Measurements from ENCODE around the gene PPARGC1A. TPM values are rescaled to one million over a fixed set of nuclear protein-coding genes. Genes with fewer than 3 reads are reported as not detected.
A peak's percentile ranks its signal among the peaks of the same experiment; 100 is the strongest.

PPARGC1A gene
- total RNA-seq, 1 donor from 2014 or later, result 0.26 TPM

- no peak for DNase-seq (ENCODE audit: low read depth in 2 of 2)
These were observed 8.0 kb downstream of the PPARGC1A start for GRCh38 chr4:23881674-23882337.

GRCh38 chr4:23881052-23881501 is 8.8 kb downstream of the PPARGC1A start:
- DNase-seq (ENCODE audit: low read depth in 2 of 2), result peak in 1 of 2 donors; percentile 9

DNA sequence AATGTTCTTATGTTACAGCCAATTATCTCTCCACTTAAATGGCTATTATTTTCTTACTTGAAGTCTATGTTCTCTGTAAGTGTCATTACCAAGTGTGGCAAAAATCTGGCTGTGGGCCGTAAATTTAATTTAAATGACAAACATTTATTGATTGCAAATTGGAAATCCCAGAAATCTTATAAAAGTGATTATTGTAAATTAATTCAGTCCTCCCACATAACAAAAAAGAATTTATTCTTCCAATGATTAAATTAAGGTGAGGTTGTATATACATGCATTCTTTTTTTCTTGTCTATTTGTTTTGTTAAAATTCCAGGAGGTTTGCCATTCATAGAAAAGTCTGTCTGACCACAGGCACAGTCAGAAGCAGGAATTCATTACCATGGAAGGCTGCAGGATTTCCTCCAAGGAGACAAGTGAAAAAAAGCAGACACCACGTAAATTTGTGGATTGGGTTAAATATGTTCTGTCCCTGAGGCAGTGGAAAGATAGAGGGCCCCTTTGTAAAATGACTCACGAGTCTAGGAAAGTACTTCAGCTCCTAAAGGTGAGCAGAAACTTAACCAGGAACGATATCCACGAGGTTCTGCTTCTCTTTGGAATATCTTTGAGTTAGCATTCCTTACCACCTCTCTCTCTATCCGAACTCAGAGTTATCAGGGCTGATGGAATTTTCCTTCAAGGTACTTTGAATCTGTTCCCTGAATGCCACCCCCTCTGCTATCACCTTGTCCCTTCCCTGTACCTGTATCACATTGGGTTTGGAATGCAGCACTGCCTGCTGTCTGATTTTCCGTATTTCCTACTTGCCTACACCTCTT is 10.7 kb downstream of the PPARGC1A start:
- DNase-seq (ENCODE audit: low read depth in 2 of 2), result no peak

DNA sequence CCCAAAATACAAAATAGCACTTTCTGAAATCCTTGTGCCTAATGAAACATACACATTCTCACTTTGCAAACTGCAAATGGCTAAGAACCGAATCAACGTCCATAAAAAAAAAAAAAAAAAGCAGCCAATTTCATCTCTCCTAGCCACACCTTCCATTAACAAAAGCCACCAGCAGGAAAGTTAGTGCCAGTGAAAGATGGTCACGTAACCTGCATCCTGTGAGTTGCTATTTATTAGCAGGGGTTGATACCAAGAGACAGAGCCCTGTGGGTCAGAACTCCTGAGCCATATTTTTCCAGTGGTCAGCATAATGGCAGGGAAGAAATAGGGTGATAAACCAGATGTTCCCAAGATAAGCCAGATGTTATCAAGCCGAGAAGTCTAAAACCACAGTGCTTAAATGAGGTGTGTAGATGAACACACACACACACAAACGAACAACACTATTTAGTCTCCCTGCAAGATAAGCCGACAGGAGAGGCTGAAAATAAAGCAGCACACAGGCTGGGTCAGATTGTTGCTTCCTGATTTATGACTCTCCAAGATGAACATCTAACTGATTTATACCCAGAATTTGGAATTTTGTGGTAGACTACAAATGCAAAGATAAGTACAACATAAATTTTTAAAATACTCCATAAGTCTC is 11.5 kb downstream of the PPARGC1A start:
- no peak for DNase-seq (ENCODE audit: low read depth in 2 of 2)

- DNase-seq (ENCODE audit: low read depth in 2 of 2), result peak in 1 of 2 donors; percentile 29
These were observed 12.1 kb downstream of the PPARGC1A start for GRCh38 chr4:23877758-23878229.

DNA sequence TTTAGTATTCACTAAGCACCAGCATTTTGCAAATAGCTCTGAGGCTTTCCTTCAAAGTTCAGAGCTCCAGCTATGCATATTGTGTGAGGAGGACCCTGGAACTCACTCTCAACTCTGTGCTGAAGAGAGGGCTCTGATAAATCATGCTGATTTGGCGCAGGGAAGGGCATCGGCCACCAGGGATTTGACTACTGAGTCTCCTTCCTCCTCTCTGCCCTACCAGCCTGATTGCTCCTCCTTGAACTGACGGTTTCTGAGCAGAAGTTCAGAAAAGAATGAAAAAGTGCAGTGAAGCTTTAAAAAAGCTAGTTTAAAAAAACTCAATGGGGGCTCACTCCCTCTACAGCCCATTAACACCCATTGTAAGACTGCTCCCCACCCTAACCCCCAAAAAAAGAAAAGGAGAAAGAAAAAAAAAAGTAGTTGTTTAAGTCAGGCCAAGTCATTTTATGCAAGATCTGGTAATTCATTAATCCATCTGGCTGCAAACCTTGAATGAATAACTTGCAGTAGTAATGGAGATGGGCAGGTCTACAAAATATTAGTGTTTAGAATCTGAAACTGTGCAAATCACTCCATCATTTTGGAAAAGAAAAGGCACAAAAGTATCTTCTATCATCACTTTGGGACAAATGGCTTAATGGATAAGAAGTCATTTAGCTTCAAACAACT is 13.3 kb downstream of the PPARGC1A start:
- DNase-seq (ENCODE audit: low read depth in 2 of 2), result no peak

- no peak for DNase-seq (ENCODE audit: low read depth in 2 of 2)
These were observed 14.5 kb downstream of the PPARGC1A start for GRCh38 chr4:23875317-23875716.

GRCh38 chr4:23874536-23874901 is 15.3 kb downstream of the PPARGC1A start:
- DNase-seq (ENCODE audit: low read depth in 2 of 2), result no peak

DNA sequence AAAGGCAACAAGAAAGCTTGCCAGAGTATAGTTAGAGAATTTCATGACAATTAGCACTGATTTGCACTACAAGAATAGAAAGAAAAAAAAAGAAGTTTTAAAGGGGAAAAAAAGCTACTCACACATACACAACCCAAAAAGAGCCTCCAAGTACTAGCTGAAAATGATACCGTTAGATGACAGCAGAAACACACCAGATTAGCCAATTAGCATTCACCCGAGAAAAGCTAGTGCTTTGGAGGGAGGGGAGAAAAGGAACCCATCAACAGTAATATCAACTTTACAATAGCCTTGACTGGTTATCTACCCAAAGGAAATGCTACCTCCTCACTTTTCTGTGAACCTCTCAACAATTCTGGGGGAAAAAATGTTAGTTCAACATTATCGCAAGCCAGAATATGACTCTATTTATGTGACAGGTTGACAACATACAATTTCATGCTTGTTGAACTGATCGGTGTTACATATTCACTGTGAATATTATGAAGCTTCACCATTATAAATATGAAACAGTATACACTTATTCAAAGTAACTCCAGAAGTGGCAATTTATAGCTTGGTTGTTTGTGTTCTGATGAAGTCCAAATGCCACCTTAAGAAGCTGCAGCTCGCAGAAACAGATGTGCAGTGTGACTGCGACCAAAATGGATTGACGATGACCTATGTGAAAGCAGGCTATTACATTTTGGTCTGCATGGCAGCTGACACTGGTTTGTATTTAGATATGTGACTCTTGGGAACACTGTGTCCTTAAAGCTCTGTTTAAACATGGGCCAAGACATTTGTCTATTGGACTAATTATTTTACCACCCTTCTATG is 15.9 kb downstream of the PPARGC1A start:
- no peak for DNase-seq (ENCODE audit: low read depth in 2 of 2)

GRCh38 chr4:23871426-23871825 is 18.4 kb downstream of the PPARGC1A start:
- no peak for DNase-seq (ENCODE audit: low read depth in 2 of 2)

DNA sequence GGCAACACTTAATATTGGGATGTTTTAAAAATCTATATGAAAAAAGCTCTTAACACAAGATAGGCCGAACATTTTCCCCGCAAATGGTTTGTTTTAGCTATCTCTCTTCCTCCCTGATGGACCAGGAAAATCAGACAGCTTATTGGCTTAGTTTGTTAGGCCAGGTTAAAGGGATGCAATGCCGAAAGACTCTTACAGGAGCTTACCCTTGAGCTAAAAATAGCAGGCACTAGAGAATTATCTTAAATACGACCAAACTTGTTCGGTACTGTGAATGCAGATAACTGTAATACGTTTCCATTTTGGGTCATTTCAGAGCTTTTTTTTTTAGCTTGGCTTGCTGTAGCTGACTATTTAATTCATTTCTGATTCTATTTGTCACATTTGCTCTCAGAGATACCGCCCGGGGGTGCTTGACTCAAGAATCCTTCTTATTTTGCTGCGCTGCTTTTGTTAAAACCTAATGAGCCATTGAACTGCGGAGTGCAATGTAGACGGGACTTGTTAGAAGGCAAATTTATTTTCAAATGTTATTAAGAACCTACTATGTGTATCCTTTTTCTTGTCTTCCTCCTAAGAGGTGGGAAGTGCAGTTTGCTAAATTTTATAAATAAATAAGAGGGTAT is 23.3 kb downstream of the PPARGC1A start:
- DNase-seq (ENCODE audit: low read depth in 2 of 2), result no peak

GRCh38 chr4:23861897-23862296 is 27.9 kb downstream of the PPARGC1A start:
- no peak for DNase-seq (ENCODE audit: low read depth in 2 of 2)

DNA sequence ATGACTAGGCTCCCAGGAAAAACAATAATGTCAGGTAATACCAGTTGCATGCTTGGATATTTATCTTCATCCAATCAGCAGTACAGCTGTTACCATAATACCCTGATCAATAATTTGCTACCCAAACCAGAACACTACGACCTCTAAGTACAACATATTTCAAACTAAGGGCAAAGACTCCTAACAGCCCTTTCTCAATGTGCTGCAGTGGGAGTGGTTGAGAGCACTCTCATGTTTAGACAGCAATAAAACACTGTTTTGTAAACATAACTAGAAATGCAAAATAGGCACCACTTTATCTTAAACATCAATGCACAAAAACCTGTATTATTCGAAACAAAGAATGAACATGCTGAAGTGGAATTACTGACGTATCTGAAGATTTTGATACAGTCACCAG is 28.9 kb downstream of the PPARGC1A start:
- no peak for DNase-seq (ENCODE audit: low read depth in 2 of 2)

GRCh38 chr4:23857367-23857959 is 32.4 kb downstream of the PPARGC1A start:
- DNase-seq (ENCODE audit: low read depth in 2 of 2), result no peak

DNA sequence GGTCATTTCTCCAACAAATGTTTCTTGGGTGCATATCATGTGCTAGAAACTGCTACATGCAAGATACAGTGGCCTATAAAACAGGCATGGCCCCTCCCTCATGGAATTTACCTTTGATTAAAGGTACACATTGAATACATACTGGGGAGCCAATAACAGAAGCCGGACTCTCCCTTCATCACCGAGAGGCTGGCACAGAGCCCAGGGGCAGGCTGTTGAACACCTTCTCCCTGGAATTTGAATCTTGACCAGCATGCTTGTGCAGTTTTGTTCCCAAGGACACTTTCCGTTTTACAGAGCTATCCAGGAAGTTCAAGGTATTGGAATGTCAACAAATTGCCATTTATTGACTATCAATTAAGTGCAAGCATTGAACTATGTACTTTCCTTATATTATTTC is 33.2 kb downstream of the PPARGC1A start:
- DNase-seq (ENCODE audit: low read depth in 2 of 2), result no peak

DNA sequence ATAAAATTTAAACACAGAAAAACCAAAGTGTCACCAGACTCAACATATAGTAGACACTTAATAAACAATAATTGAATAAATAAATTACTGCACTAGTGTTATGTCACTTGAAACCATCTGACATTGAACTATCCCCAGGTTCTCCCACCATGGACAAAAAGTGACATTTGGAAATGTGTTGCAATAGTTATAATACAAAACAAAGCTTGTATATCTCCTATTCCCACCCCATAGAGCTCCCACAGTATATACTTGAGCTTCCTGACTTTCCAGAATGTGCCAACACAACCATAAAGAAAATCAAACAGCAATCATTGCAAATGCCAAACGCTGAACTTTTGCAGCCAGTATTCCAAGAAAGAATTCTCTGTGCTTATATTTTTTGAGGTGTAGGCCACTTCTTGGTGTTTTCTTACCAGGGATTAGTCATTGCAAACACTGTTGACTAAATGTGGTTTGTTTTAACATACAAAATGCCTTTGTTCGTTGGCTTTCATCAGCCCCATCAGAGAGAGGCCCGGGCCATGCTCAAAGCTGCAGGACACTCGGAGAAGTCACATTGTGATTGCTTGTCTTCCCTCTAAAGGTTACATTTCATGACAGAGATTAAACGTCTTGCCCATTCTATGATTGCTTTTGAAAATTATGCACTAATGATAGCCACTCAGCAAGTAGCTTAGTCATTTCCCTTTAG is 33.8 kb downstream of the PPARGC1A start:
- DNase-seq (ENCODE audit: low read depth in 2 of 2), result no peak

DNA sequence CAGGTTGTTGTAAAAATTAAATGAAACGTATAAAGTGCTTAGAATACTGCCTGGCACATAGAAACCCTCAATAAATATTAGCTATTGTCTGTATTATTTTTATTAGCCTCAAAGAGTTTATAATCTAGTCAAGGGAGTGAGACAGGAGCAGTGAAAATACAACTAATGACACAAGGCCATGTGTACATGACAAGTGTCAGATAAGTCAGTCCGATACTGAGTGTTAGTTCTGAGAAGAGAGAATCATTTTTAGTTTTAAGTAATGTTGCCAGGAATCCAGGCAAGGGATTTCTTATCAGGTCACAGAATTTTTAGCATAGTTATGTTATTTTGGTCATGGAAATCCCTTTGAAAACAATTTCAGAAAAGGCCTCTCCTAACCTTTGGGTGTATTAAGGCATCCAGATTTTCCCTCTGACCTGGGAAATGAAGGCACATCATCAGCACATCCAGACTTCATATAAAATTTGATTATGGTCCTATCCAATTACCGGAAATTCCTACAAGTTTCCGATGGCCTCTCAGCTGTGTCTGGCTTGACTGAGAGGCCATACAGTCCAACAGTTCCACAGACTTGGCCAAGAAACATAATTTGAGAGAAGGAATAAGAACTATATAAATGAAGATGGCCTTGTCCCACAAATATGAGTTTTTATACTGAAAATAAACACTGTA is 35.7 kb downstream of the PPARGC1A start:
- DNase-seq (ENCODE audit: low read depth in 2 of 2), result no peak

GRCh38 chr4:23851464-23851863 is 38.4 kb downstream of the PPARGC1A start:
- no peak for DNase-seq (ENCODE audit: low read depth in 2 of 2)

- no peak for DNase-seq (ENCODE audit: low read depth in 2 of 2)
These were observed 42.7 kb downstream of the PPARGC1A start for GRCh38 chr4:23847158-23847557.

Measured in dermis microvascular lymphatic vessel endothelial cell (primary cell).